BLaER1 treated with 17β-estradiol and CSF1 and Interleukin-3, amounts not matched to agents 10 nM and 100 nM (cell line): ENCODE measurements around the gene PCID2.

ENCODE experiments used
- H3K27ac ChIP-seq, 11 experiments: shearing (Covaris generic); formaldehyde crosslinking; 2 replicates each; pipeline ENCODE4 v1.8.1; 2022
- H3K27me3 ChIP-seq, 11 experiments: shearing (Covaris generic); formaldehyde crosslinking; 2 replicates each; pipeline ENCODE4 v1.8.1; 2022
- H3K36me3 ChIP-seq, 11 experiments: shearing (Covaris generic); formaldehyde crosslinking; 2 replicates each; pipeline ENCODE4 v1.8.1; 2022
- H3K4me1 ChIP-seq, 10 experiments: shearing (Covaris generic); formaldehyde crosslinking; 2 replicates each; pipeline ENCODE4 v1.8.1; 2022
- H3K4me2 ChIP-seq, 11 experiments: shearing (Covaris generic); formaldehyde crosslinking; 2 replicates each; pipeline ENCODE4 v1.8.1; 2022
- H3K4me3 ChIP-seq, 10 experiments: shearing (Covaris generic); formaldehyde crosslinking; 2 replicates each; pipeline ENCODE4 v1.8.1; 2022
- H3K9ac ChIP-seq, 11 experiments: shearing (Covaris generic); formaldehyde crosslinking; 2 replicates each; pipeline ENCODE4 v1.8.1; 2022
- H3K9me3 ChIP-seq, 11 experiments: shearing (Covaris generic); formaldehyde crosslinking; replicated peaks in 1 of 11; 2 replicates each; pipeline ENCODE4 v1.8.1; 2022
- H4K20me1 ChIP-seq, 11 experiments: shearing (Covaris generic); formaldehyde crosslinking; 2 replicates each; pipeline ENCODE4 v1.8.1; 2022
- Cebpa-rat ChIP-seq, 11 experiments: shearing (Covaris generic); IDR thresholded peaks; 2 replicates each; pipeline ENCODE4 v1.8.1; 2022

The PCID2 gene

GRCh38 chr13:113203507-113204377 is 4.7 kb downstream of the PCID2 start:
- Histone ChIP-seq H3K36me3 (peaks cover 32 to 71% (median 64%) of the 10 kb centered on the region in 11 experiments), H3K4me1 (peaks cover 34 to 60% (median 46%) of the 10 kb centered on the region in 10 experiments), H3K27ac (peak overlapping the region in 1 of 11 experiments; percentile 11; a peak in 1 of 22 replicates), H3K4me2 (peak overlapping the region; percentile 0 to 93 (median 14); a peak in 15 of 22 replicates), H3K27me3 (no peaks in the 10 kb centered on the region), H3K9ac (peak overlapping the region in 4 of 11 experiments; percentile 2 to 44 (median 16); a peak in 2 of 22 replicates), H4K20me1 (peaks cover 56 to 87% (median 78%) of the 10 kb centered on the region in 11 experiments), H3K4me3 (no peak overlapping the region), H3K9me3 (no peaks in the 10 kb centered on the region)
- no peak for TF ChIP-seq Cebpa-rat (IDR thresholded peaks at IDR 0.05)

GRCh38 chr13:113202912-113203311 is 5.6 kb downstream of the PCID2 start:
- Histone ChIP-seq H4K20me1 (peaks cover 56 to 92% (median 83%) of the 10 kb centered on the region in 11 experiments), H3K9me3 (no peaks in the 10 kb centered on the region), H3K4me1 (peaks cover 34 to 60% (median 46%) of the 10 kb centered on the region in 10 experiments), H3K4me3 (no peak overlapping the region), H3K27ac (no peak overlapping the region), H3K4me2 (peak overlapping the region in 8 of 11 experiments; percentile 1 to 93 (median 12); a peak in 8 of 22 replicates), H3K27me3 (no peaks in the 10 kb centered on the region), H3K9ac (peak overlapping the region in 5 of 11 experiments; percentile 7 to 44 (median 24); a peak in 4 of 22 replicates), H3K36me3 (peaks cover 41 to 79% (median 72%) of the 10 kb centered on the region in 11 experiments)
- no peak for TF ChIP-seq Cebpa-rat (IDR thresholded peaks at IDR 0.05)

- Histone ChIP-seq H3K4me1 (peaks cover 24 to 51% (median 36%) of the 10 kb centered on the region in 10 experiments), H3K27me3 (no peaks in the 10 kb centered on the region), H4K20me1 (peaks cover 54 to 100% (median 88%) of the 10 kb centered on the region in 11 experiments), H3K9me3 (no peaks in the 10 kb centered on the region), H3K4me3 (no peak overlapping the region), H3K4me2 (peak overlapping the region in 2 of 11 experiments; percentile 35 to 93; a peak in 3 of 22 replicates), H3K9ac (no peak overlapping the region), H3K36me3 (peaks cover 52 to 87% (median 81%) of the 10 kb centered on the region in 11 experiments), H3K27ac (no peak overlapping the region)
- no peak for TF ChIP-seq Cebpa-rat (IDR thresholded peaks at IDR 0.05)
These were observed 6.7 kb downstream of the PCID2 start for GRCh38 chr13:113201815-113202214.

GRCh38 chr13:113196970-113197737 is 11.3 kb downstream of the PCID2 start:
- TF ChIP-seq Cebpa-rat (IDR thresholded peaks at IDR 0.05): no peak
- H3K9ac ChIP-seq: no peak overlapping the region
- no peak overlapping the region for H3K27ac ChIP-seq
- H3K4me3 ChIP-seq: no peak overlapping the region
- no peak overlapping the region for H3K4me2 ChIP-seq
- no peaks in the 10 kb centered on the region for H3K27me3 ChIP-seq
- peaks cover 79 to 99% (median 86%) of the 10 kb centered on the region in 11 experiments for H3K36me3 ChIP-seq
- peaks cover 0 to 4% (median 0%) of the 10 kb centered on the region in 10 experiments; a peak in 6 of 20 replicates for H3K4me1 ChIP-seq
- H4K20me1 ChIP-seq: peaks cover 13 to 63% (median 49%) of the 10 kb centered on the region in 11 experiments; a peak in 20 of 22 replicates
- H3K9me3 ChIP-seq: no peaks in the 10 kb centered on the region

GRCh38 chr13:113195360-113195759 is 13.1 kb downstream of the PCID2 start:
- Histone ChIP-seq H3K27ac (no peak overlapping the region), H3K4me1 (peaks cover 0 to 5% (median 0%) of the 10 kb centered on the region in 10 experiments; a peak in 2 of 20 replicates), H3K4me2 (no peak overlapping the region), H4K20me1 (peaks cover 0 to 46% (median 31%) of the 10 kb centered on the region in 11 experiments; a peak in 16 of 22 replicates), H3K36me3 (peaks cover 97 to 100% (median 99%) of the 10 kb centered on the region in 11 experiments), H3K4me3 (no peak overlapping the region), H3K9me3 (no peaks in the 10 kb centered on the region), H3K27me3 (no peaks in the 10 kb centered on the region), H3K9ac (peak overlapping the region in 1 of 11 experiments; percentile 22; a peak in 1 of 22 replicates)
- TF ChIP-seq Cebpa-rat (IDR thresholded peaks at IDR 0.05): no peak

- H3K27me3 ChIP-seq: no peaks in the 10 kb centered on the region
- no peak; a peak in 1 of 22 replicates for TF ChIP-seq Cebpa-rat (IDR thresholded peaks at IDR 0.05)
- H3K27ac ChIP-seq: no peak overlapping the region
- peaks cover 0 to 21% (median 0%) of the 10 kb centered on the region in 10 experiments; a peak in 7 of 20 replicates for H3K4me1 ChIP-seq
- no peak overlapping the region for H3K4me3 ChIP-seq
- no peaks in the 10 kb centered on the region for H3K9me3 ChIP-seq
- peaks cover 94 to 100% (median 98%) of the 10 kb centered on the region in 11 experiments for H3K36me3 ChIP-seq
- H3K9ac ChIP-seq: no peak overlapping the region
- no peak overlapping the region for H3K4me2 ChIP-seq
- H4K20me1 ChIP-seq: peaks cover 0 to 29% (median 8%) of the 10 kb centered on the region in 11 experiments; a peak in 13 of 22 replicates
These were observed 15.6 kb downstream of the PCID2 start for GRCh38 chr13:113192902-113193301.

- no peak overlapping the region for H3K27ac ChIP-seq
These were observed 16.2 kb downstream of the PCID2 start for GRCh38 chr13:113192279-113192678.

GRCh38 chr13:113190181-113190580 is 18.3 kb downstream of the PCID2 start:
- H3K27me3 ChIP-seq: no peaks in the 10 kb centered on the region
- no peak overlapping the region for H3K9ac ChIP-seq
- H3K4me2 ChIP-seq: no peak overlapping the region
- peaks cover 5 to 47% (median 14%) of the 10 kb centered on the region in 10 experiments for H3K4me1 ChIP-seq
- peaks cover 73 to 100% (median 94%) of the 10 kb centered on the region in 11 experiments for H3K36me3 ChIP-seq
- H4K20me1 ChIP-seq: peaks cover 0 to 38% (median 14%) of the 10 kb centered on the region in 11 experiments; a peak in 14 of 22 replicates
- no peaks in the 10 kb centered on the region for H3K9me3 ChIP-seq
- no peak overlapping the region for H3K4me3 ChIP-seq
- H3K27ac ChIP-seq: no peak overlapping the region
- TF ChIP-seq Cebpa-rat (IDR thresholded peaks at IDR 0.05): no peak

More at GRCh38 chr13:113192279-113192678, 16.2 kb downstream of the PCID2 start:
- no peak for TF ChIP-seq Cebpa-rat (IDR thresholded peaks at IDR 0.05)
- H4K20me1 ChIP-seq: peaks cover 0 to 26% (median 8%) of the 10 kb centered on the region in 11 experiments; a peak in 13 of 22 replicates
- H3K4me1 ChIP-seq: peaks cover 0 to 27% (median under 1%) of the 10 kb centered on the region in 10 experiments; a peak in 9 of 20 replicates
- H3K4me3 ChIP-seq: no peak overlapping the region
- no peaks in the 10 kb centered on the region for H3K9me3 ChIP-seq
- peaks cover 89 to 100% (median 97%) of the 10 kb centered on the region in 11 experiments for H3K36me3 ChIP-seq
- no peak overlapping the region for H3K4me2 ChIP-seq
- no peak overlapping the region for H3K9ac ChIP-seq
- no peaks in the 10 kb centered on the region for H3K27me3 ChIP-seq
